ENCODE data around the gene AAK1. TPM values are rescaled to one million over a fixed set of nuclear protein-coding genes. Genes with fewer than 3 reads are reported as not detected.

Gene AAK1
- total and polyA plus RNA-seq, 2 of the 13 experiments (the other 11 are each of a cell fraction or from before 2014, with no cell fraction given), result 9.8 to 10.3 TPM

GRCh38 chr2:69436596-69436937 is 207.0 kb downstream of the AAK1 start (continued):
- no peak for TF ChIP-seq ZNF318 (CRISPR knock-in tag; IDR thresholded peaks at IDR 0.05)
- TF ChIP-seq RBFOX2 (IDR thresholded peaks at IDR 0.05; ENCODE audit: low read depth, low read length), result no peak
- 0 out of 2 replicates have a peak, but pooled peaks have one; percentile 6 for TF ChIP-seq NFIC (IDR thresholded peaks at IDR 0.05; ENCODE audit: low read length)
- TF ChIP-seq, protein P1, sequence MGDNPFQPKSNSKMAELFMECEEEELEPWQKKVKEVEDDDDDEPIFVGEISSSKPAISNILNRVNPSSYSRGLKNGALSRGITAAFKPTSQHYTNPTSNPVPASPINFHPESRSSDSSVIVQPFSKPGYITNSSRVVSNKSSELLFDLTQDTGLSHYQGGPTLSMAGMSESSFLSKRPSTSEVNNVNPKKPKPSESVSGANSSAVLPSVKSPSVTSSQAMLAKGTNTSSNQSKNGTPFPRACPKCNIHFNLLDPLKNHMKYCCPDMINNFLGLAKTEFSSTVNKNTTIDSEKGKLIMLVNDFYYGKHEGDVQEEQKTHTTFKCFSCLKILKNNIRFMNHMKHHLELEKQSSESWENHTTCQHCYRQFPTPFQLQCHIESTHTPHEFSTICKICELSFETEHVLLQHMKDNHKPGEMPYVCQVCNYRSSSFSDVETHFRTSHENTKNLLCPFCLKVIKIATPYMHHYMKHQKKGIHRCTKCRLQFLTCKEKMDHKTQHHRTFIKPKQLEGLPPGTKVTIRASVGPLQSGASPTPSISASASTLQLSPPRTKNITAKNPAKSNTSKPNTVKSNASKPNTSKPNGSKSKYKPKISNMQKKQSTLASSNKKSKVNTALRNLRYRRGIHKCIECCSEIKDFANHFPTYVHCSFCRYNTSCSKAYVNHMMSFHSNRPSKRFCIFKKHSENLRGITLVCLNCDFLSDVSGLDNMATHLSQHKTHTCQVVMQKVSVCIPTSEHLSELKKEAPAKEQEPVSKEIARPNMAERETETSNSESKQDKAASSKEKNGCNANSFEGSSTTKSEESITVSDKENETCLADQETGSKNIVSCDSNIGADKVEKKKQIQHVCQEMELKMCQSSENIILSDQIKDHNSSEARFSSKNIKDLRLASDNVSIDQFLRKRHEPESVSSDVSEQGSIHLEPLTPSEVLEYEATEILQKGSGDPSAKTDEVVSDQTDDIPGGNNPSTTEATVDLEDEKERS (CRISPR knock-in tag; IDR thresholded peaks at IDR 0.05), result no peak
- no peak for TF ChIP-seq ZNF691 (CRISPR knock-in tag; IDR thresholded peaks at IDR 0.05; ENCODE audit: borderline replicate concordance, low read depth)
- TF ChIP-seq NKX3-1 (CRISPR knock-in tag; IDR thresholded peaks at IDR 0.05), result no peak
- TF ChIP-seq ZNF644 (CRISPR knock-in tag; IDR thresholded peaks at IDR 0.05; ENCODE audit: low read depth), result 0 out of 2 replicates have a peak, but pooled peaks have one; percentile 25
- TF ChIP-seq ZNF101 (CRISPR knock-in tag; IDR thresholded peaks at IDR 0.05; ENCODE audit: borderline replicate concordance, low read depth), result no peak
- no peak for TF ChIP-seq ELF1 (CRISPR knock-in tag; IDR thresholded peaks at IDR 0.05)
- TF ChIP-seq IKZF4 (CRISPR knock-in tag; IDR thresholded peaks at IDR 0.05; ENCODE audit: borderline replicate concordance, low read depth, not compliant biosample characterization), result peak; percentile 14
- no peak for TF ChIP-seq ZNF549 (CRISPR knock-in tag; IDR thresholded peaks at IDR 0.05)
- TF ChIP-seq ARNT2 (CRISPR knock-in tag; IDR thresholded peaks at IDR 0.05; ENCODE audit: low read depth), result no peak
- TF ChIP-seq RCOR2 (CRISPR knock-in tag; IDR thresholded peaks at IDR 0.05), result 0 out of 2 replicates have a peak, but pooled peaks have one; percentile 2
- no peak for TF ChIP-seq MYC (CRISPR knock-in tag; IDR thresholded peaks at IDR 0.05; ENCODE audit: borderline replicate concordance)
- TF ChIP-seq ZNF430 (CRISPR knock-in tag; IDR thresholded peaks at IDR 0.05), result peak; percentile 3; the same call in 1 of the 2 replicates
- no peak for TF ChIP-seq NFE2L1 (CRISPR knock-in tag; IDR thresholded peaks at IDR 0.05; ENCODE audit: borderline replicate concordance)
- no peak for TF ChIP-seq SRSF1 (optimal IDR thresholded peaks at IDR 0.05; ENCODE audit: low read depth, low read length)
